PC-9 (cell line): ENCODE data around the gene SURF4. TPM values are rescaled to one million over a fixed set of nuclear protein-coding genes. Genes with fewer than 3 reads are reported as not detected.

Source experiments
- BruUV-seq: library from RNA; stranded (reverse); fragments of 400-500 nt; replicated peaks from 2 replicates; lab custom pipeline; 2021; lab: Mats Ljungman, UMichigan
- CTCF ChIA-PET: fragments of 300-600 bp; sonication (Branson Sonifier 250); formaldehyde crosslinking; loops from one replicate; lab custom pipeline; 2022; ENCODE audit warnings: antibody characterized with exemption; lab: Charles Lee
- POLR2A ChIA-PET: fragments of 300-600 bp; sonication (Branson Sonifier 250); formaldehyde crosslinking; loops from one replicate; lab custom pipeline; 2022; ENCODE audit warnings: antibody characterized with exemption; ENCODE audit not compliant: unreplicated experiment; lab: Charles Lee
- DNase-seq, 2 experiments: peaks; one replicate each; pipeline versions ENCODE4 v3.0.0 to v3.0.0-alpha.2; 2015 to 2022; ENCODE audit warnings: mixed read lengths in 1 of 2
- H2AFZ ChIP-seq: fragments of 200-600 bp; sonication (generic); 2 replicates; pipeline ENCODE4 v1.8.1; 2017; ENCODE audit warnings: antibody characterized with exemption
- H3F3A ChIP-seq: fragments of 200-600 bp; sonication (generic); 2 replicates; pipeline ENCODE4 v1.8.1; 2017; ENCODE audit warnings: antibody characterized with exemption, mild to moderate bottlenecking, low read depth; ENCODE audit not compliant: insufficient read depth
- H3K27ac ChIP-seq: fragments of 200-600 bp; sonication (generic); 2 replicates; pipeline ENCODE4 v1.6.1; 2016; ENCODE audit warnings: mixed run types
- H3K27me3 ChIP-seq: fragments of 200-600 bp; sonication (generic); 2 replicates; pipeline ENCODE4 v1.6.1; 2016; ENCODE audit warnings: low read depth, mixed run types; ENCODE audit not compliant: insufficient read depth
- H3K36me3 ChIP-seq: fragments of 200-600 bp; sonication (generic); 2 replicates; pipeline ENCODE4 v1.6.1; 2016; ENCODE audit warnings: low read depth, mixed run types
- H3K4me1 ChIP-seq: fragments of 200-600 bp; sonication (generic); replicated peaks from 2 replicates; pipeline ENCODE4 v1.6.1; 2016; ENCODE audit warnings: mixed run types; ENCODE audit not compliant: insufficient read depth
- H3K4me2 ChIP-seq: fragments of 200-600 bp; sonication (generic); 2 replicates; pipeline ENCODE4 v1.6.1; 2017; ENCODE audit warnings: mixed run types
- H3K4me3 ChIP-seq: fragments of 200-600 bp; sonication (generic); 2 replicates; pipeline ENCODE4 v1.6.1; 2016; ENCODE audit warnings: mixed run types
- H3K79me2 ChIP-seq: fragments of 200-600 bp; sonication (generic); 2 replicates; pipeline ENCODE4 v1.6.1; 2017; ENCODE audit warnings: low read depth, mixed run types
- H3K9me2 ChIP-seq: fragments of 200-600 bp; sonication (generic); 2 replicates; pipeline ENCODE4 v1.8.1; 2017; ENCODE audit warnings: mild to moderate bottlenecking; ENCODE audit not compliant: insufficient read depth
- H3K9me3 ChIP-seq: fragments of 200-600 bp; sonication (generic); 2 replicates; pipeline ENCODE4 v1.8.1; 2016; ENCODE audit warnings: low read depth; ENCODE audit not compliant: insufficient read depth
- H4K20me1 ChIP-seq: fragments of 200-600 bp; sonication (generic); 2 replicates; pipeline ENCODE4 v1.8.1; 2017; ENCODE audit not compliant: insufficient read depth
- EZH2 ChIP-seq: fragments of 200-600 bp; sonication (generic); IDR thresholded peaks from 2 replicates; pipeline ENCODE4 v1.8.0; 2017; ENCODE audit warnings: antibody characterized with exemption, low read depth
- intact Hi-C: fragments of 100-400 bp; cut with micrococcal nuclease; formaldehyde crosslinking; loops from one replicate; pipeline ENCODE4 v1.10.0; 2022; ENCODE audit not compliant: unreplicated experiment
- total RNA-seq: library from RNA; stranded (reverse); gene quantifications from 2 replicates; pipeline ENCODE4 v1.2.3, GENCODE V29; 2021
- TF ChIP-seq, protein P1 (sequence below): fragments of 200-600 bp; sonication (generic); conservative IDR thresholded peaks from 2 replicates; pipeline ENCODE4 v1.6.1; 2017; ENCODE audit warnings: mixed run types, antibody characterized with exemption, mild to moderate bottlenecking, moderate library complexity

Gene SURF4
- total RNA-seq, 1 experiment from 2014 or later: 199 TPM

DNA sequence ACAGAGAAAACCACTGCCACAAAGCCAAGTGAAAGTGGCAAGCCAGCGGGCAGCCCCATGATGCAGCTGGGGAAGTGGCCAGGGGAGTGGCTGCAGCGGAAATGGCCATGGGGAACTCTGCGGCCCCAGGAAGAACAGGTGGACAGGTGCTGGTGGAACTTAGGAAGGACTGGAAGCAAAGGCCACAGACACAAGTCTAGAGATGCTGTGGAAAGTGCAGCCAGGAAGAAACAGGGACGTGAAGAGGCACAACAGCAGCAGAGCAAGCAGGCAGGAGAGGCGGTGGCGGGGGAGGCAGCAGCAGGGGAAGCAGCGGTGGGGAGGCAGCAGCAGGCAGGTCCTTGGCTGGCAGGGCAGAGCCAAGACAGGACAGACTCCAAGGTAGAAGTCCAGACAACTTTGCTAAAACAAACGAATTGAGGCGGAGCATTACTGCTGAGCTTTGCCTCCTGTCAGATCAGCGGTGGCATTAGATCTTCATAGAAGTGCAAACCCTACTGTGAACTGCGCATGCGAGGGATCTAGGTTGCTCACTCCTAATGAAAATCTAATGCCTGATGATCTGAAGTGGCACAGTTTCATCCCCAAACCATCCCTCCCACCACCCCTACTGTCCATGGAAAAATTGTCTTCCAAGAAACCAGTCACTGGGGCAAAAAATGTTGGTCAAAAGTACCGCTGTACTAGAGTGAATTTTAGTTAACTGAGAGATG, 51.7 kb downstream of the SURF4 start:
- Histone ChIP-seq H3K9me2 (no peaks in the 10 kb centered on the region), H3K27me3 (peaks cover 34% of the 10 kb centered on the region), H3K4me2 (no peak overlapping the region), H3K4me3 (no peak overlapping the region), H3K27ac (no peak overlapping the region), H4K20me1 (no peaks in the 10 kb centered on the region), H2AFZ (no peak overlapping the region), H3K79me2 (no peaks in the 10 kb centered on the region), H3K9me3 (no peaks in the 10 kb centered on the region), H3F3A (0 out of 2 replicates have a peak, but pooled peaks cover 3% of the 10 kb centered on the region), H3K36me3 (no peaks in the 10 kb centered on the region), H3K4me1 (no peaks in the 10 kb centered on the region)
- intact Hi-C loops: no loop called here
- POLR2A ChIA-PET: no interaction called here
- DNase-seq: no peak
- no peak for TF ChIP-seq EZH2
- TF ChIP-seq, protein P1, sequence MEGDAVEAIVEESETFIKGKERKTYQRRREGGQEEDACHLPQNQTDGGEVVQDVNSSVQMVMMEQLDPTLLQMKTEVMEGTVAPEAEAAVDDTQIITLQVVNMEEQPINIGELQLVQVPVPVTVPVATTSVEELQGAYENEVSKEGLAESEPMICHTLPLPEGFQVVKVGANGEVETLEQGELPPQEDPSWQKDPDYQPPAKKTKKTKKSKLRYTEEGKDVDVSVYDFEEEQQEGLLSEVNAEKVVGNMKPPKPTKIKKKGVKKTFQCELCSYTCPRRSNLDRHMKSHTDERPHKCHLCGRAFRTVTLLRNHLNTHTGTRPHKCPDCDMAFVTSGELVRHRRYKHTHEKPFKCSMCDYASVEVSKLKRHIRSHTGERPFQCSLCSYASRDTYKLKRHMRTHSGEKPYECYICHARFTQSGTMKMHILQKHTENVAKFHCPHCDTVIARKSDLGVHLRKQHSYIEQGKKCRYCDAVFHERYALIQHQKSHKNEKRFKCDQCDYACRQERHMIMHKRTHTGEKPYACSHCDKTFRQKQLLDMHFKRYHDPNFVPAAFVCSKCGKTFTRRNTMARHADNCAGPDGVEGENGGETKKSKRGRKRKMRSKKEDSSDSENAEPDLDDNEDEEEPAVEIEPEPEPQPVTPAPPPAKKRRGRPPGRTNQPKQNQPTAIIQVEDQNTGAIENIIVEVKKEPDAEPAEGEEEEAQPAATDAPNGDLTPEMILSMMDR: no peak
- BruUV-seq: no TSS peak
- CTCF ChIA-PET: no interaction called here

DNA sequence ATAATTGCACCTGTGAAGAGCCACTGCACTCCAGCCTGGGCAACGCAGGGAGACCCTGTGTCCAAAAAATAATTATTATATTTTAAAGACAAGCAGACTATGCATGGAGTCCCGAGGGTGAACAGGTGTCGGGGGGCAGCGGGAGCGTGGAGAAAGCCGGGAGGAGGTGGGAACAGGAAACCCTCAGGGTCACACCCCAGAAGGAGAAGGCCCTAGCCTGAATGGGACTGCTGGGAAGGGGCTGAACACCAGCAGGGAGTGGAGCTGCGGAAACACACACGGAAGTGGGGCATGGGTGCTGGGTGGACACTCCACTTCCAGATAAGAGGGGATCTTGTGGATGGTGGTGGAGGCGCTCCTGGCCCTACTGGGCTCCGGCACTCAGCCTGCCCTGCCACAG, 52.6 kb downstream of the SURF4 start:
- Histone ChIP-seq H4K20me1 (no peaks in the 10 kb centered on the region), H3K9me3 (no peaks in the 10 kb centered on the region), H3K27ac (no peak overlapping the region), H3K4me3 (no peak overlapping the region), H3K27me3 (peaks cover 34% of the 10 kb centered on the region), H3K4me1 (no peaks in the 10 kb centered on the region), H2AFZ (no peak overlapping the region), H3K4me2 (no peak overlapping the region), H3K9me2 (no peaks in the 10 kb centered on the region), H3F3A (no peaks in the 10 kb centered on the region), H3K36me3 (no peaks in the 10 kb centered on the region), H3K79me2 (no peaks in the 10 kb centered on the region)
- POLR2A ChIA-PET: no interaction called here
- TF ChIP-seq, protein P1: no peak
- no peak for TF ChIP-seq EZH2
- no TSS peak for BruUV-seq
- CTCF ChIA-PET: no interaction called here
- intact Hi-C loops: no loop called here
- no peak for DNase-seq

DNA sequence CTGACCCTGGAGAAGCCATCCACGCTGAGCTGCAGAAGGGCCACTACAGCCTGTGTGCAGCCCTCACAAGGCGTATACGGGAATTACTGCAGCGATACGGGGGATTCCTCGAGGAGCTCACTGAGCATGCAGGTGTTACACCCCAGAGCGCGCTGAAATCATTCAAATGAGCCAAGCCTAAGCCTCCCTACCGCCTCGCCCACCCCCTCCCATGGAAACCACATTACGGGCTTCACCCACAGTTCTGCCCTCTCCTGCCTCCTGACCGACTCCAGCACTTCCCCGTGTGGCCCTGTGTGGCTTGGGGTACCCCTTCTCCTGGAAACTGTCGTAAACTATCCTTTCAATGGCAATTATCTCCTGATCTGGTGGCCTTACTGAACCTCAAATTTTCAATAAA, 53.2 kb downstream of the SURF4 start:
- BruUV-seq: no TSS peak
- Histone ChIP-seq H3K36me3 (no peaks in the 10 kb centered on the region), H3K4me3 (no peak overlapping the region), H3K27me3 (peaks cover 34% of the 10 kb centered on the region), H3K79me2 (no peaks in the 10 kb centered on the region), H3K4me2 (no peak overlapping the region), H4K20me1 (no peaks in the 10 kb centered on the region), H3K4me1 (no peaks in the 10 kb centered on the region), H3K9me2 (no peaks in the 10 kb centered on the region), H3K9me3 (no peaks in the 10 kb centered on the region), H2AFZ (no peak overlapping the region), H3K27ac (no peak overlapping the region), H3F3A (no peaks in the 10 kb centered on the region)
- intact Hi-C loops: no loop called here
- POLR2A ChIA-PET: no interaction called here
- no peak for DNase-seq
- no peak for TF ChIP-seq EZH2
- TF ChIP-seq, protein P1: no peak
- CTCF ChIA-PET: no interaction called here
